ENCODE data around the gene CGB7.

CGB7 gene

GRCh38 chr19:49016067-49016839 lies 41.3 kb downstream of the CGB7 start:
- no peak for DNase-seq (ENCODE audit: low spot score)

- DNase-seq (ENCODE audit: low spot score) = no peak
Observed at GRCh38 chr19:49014870-49015255, 42.7 kb downstream of the CGB7 start.

- DNase-seq (ENCODE audit: low spot score) = no peak
Observed at GRCh38 chr19:49014123-49014869, 43.3 kb downstream of the CGB7 start.

GRCh38 chr19:49011194-49011593 lies 46.4 kb downstream of the CGB7 start:
- no peak for DNase-seq (ENCODE audit: low spot score)

- DNase-seq (ENCODE audit: low spot score) = no peak
Observed at GRCh38 chr19:49010453-49010852, 47.1 kb downstream of the CGB7 start.

- no peak for DNase-seq (ENCODE audit: low spot score)
Observed at GRCh38 chr19:49009828-49010227, 47.7 kb downstream of the CGB7 start.

GRCh38 chr19:49006905-49007304 lies 50.6 kb downstream of the CGB7 start:
- no peak for DNase-seq (ENCODE audit: low spot score)

GRCh38 chr19:49004964-49005614 lies 52.5 kb downstream of the CGB7 start:
- DNase-seq (ENCODE audit: low spot score) = no peak
